DMS79 treated with DMSO at 0.1 percent for 48 hours (cell line): ENCODE results near the gene MSRB2.
A peak's percentile ranks its signal among the peaks of the same experiment; 100 is the strongest.
"Not testable (repeated sequence)": the region's sequence is repeated elsewhere in the genome, so short reads cannot be mapped to it uniquely, and the experiment has no call there.

Source experiments
- DNase-seq: peaks from one replicate; lab custom pipeline; 2025; lab: John Stamatoyannopoulos, UW

The MSRB2 gene

DNA sequence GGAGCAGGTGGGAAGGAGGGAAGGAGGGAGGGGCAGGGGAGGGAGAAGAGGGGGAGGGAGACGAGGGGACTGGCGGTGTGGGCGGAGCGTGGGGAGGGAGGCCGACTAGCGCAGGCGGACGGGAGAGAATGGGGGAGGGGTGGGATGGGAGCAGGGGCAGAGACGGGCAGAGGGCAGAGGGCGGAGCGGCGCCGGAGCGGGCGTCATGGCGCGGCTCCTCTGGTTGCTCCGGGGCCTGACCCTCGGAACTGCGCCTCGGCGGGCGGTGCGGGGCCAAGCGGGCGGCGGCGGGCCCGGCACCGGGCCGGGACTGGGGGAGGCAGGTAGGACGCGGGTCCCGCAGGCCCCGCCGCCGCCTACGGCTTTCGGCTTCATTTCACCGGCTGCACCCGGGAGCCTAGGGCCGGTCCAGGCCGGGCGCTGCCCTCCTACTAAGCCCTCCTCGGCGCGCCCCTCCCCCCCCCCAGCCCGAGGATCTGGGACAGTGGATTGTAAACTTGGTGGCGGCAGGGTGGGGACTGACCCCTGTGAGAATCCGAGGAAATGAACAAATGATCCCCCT, at the start of gene MSRB2:
TSS of gene MSRB2 (plus strand) at position 176 of the 562 bp plus-strand sequence. CDS start at position 206, 30 bp downstream.
- peak; percentile 6 for DNase-seq

GRCh38 chr10:23046027-23046426, 49.4 kb upstream of the MSRB2 start:
- peak; percentile 31 for DNase-seq

GRCh38 chr10:23047201-23048050, 48.0 kb upstream of the MSRB2 start:
- no peak for DNase-seq

GRCh38 chr10:23048191-23048590, 47.2 kb upstream of the MSRB2 start:
- no peak for DNase-seq

GRCh38 chr10:23051278-23051677, 44.1 kb upstream of the MSRB2 start:
- DNase-seq, result no peak

- DNase-seq, result no peak
Observed at GRCh38 chr10:23051855-23052331, 43.5 kb upstream of the MSRB2 start.

- peak; percentile 57 for DNase-seq
Observed at GRCh38 chr10:23053036-23053435, 42.3 kb upstream of the MSRB2 start.

DNA sequence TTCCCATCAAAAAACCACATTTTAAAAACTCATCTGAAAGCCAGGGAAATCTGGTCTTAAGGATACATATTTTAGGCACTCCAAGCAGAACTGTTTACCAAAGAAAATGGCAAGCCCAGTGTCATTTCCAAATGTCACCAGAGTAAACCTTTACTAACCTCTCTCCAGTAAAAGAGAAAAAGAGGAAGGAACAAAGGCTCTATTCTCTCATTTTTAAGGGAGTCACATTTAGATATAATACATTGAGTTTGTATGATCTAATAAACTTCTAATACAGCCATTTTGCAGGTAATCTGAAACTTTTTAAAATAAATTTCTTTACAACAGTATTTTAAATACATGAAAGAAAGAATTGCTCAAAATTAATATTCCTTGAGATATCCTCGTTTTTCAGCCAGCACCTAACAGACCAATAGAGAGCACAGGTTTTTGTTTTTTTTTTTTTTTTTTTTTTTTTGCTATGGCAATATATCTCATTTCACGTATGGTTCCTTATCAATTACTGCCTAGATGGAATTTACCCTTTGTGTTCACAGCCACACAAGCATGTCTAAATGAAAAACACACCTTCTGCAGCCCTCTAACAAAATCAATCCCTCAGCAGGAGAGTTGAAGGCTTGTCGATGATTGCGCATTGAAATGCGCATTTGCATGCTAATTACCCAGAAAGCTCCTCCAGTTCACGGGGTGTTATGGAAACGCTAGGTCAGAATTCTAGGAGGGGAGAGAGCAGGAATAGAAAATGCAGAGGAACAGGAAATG, 39.8 kb upstream of the MSRB2 start:
- no peak for DNase-seq

DNA sequence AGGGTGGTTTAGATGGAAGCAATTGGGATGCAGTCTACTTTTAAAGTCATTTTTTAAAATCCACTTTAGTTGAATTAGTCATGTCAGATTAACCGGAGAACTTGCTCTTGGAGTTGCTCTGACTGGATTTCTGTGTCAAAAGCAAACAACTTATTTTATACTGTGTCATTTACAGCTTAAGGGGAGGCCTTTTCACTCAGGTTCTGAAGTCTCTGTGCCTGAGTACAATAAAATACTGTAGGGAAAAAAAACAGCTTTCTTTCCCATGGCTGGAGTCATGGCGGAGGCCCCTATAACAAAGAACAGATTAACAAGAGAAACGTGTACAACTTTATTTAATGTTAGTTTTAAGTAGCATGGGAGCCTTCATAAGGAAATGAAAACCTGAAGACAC, 39.2 kb upstream of the MSRB2 start:
- no peak for DNase-seq

- no peak for DNase-seq
Observed at GRCh38 chr10:23058366-23058765, 37.0 kb upstream of the MSRB2 start.

DNA sequence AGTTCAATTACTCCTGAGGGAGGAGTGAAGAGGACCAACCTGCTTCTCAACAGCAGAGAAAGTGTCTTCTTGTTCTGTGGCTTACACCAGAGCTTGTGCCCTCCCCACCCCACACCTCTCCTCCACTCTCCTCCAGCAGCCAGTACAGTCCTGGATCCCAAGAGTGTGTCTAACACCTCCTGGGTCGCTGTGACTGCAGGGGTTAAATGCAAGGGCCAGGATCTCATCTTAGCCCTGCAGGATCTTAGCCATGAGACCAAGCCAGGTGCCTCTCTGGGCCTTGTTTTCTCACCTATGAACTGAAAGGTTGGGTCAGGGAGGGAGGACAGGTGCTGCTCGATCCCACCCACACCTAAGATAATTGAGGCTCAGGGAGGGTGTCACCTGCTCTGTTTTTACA, 34.5 kb upstream of the MSRB2 start:
- no peak for DNase-seq

DNA sequence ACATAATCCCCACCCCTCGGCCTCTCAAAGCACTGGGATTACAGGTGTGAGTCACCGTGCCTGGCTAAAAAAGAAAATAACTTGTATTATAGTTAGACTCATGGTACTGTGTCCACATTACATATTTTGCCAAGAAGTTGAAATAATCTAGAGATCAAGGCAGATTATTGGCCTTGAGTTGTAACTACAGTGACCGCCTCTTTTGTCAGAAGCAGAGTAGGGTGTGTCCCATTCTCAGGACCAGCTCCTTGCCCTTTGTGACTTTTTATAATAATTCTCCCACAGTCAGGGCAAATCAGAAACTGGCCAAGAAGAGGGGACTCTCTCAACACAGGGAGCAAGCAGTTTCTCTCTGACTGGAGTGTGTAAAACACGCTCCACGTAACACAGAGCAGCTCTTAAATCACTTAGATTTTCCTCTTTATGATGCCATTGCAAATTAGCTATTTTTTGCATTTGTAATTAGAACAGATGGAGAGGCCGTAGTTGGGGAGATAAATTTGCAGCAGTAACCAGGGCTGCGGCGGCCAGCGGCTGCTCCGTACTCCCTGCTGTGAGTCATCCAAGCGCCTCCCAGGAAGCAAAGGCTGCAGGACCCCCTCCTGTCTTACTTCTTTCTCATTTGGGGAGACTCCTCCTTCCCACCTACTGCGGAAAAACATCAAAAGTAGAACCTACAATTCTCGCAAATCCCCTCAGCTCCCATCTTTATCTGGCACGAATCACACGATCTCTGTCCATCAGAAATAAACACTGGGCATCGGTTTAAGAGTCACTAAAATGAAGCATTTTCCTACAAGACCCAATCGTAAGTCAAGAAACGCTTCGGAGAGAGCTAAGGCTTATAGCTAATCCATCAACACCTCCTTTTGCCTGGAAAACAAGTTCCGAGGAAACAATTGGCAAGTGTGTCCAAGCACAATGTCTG, 32.1 kb upstream of the MSRB2 start:
- DNase-seq, result no peak

DNA sequence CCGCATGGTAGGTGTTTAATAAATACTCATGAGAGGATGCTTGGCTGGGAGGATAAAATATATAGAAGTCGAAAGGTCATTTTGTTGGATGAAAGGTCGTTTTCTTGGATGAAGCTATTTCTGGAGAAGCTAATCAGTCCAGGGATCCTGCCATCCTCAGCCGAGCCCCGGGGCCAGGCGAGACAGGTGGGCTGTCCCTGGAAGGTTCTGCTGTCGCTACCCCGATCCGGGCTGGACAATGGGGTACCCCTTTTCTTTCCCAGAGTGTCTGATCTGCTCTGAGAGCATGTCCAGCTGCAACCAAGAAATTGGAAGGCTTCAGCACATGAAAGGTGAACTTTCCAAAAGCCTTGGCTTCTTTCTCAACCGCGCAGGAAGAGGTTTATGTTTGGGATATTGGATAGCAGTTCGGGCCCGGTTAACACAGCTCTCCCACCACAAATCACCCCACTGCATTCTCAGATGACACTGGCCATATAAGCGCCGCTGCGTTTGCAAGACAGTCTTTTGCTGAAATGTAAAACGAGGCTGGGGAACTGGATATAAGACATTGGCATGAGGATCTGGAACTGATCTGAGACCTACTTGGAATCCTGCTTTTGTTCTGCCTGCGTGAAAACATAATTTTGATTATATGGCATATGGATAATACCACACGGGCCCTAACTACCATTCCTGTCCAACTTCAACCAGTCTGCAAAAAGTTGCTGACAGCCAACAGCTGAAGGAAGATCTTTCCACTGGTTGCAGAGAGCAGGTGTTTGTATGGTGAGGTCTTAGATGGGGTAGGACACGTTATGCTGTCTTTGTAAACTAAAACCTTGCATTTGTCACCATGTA, 31.2 kb upstream of the MSRB2 start:
- no peak for DNase-seq

DNA sequence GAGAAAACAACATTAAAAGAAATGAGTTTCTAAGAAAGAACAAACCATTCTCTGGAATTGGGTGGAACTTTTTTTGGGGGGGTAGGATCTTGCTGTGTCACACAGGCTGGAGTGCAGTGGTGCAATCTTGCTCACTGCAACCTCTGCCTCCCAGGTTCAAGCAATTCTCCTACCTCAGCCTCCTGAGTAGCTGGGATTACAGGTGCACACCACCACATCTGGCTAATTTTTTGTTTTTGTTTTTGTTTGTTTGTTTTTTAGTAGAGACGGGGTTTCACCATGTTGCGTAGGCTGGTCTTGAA, 30.6 kb upstream of the MSRB2 start:
- not testable (repeated sequence) for DNase-seq

- peak; percentile 27 for DNase-seq
Observed at GRCh38 chr10:23065181-23065948, 30.0 kb upstream of the MSRB2 start.

DNA sequence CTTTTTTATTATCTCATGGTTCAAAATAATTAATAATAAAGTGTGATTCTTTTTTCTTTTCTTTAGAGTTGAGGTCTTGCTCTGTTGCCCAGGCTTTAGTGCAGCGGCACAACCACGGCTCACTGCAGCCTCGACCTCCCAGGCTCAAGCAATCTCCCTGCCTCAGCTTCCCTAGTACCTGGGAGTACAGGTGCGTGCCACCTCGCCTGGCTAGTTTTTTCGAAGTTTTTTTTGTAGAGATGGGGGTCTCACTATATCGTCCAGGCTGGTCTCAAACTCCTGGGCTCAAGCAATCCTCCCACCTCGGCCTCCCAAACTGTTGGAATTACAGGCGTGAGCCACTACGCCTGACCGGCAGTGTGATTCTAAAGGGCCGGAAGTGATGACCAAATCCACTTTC, 28.0 kb upstream of the MSRB2 start:
- no peak for DNase-seq

GRCh38 chr10:23067939-23068775, 27.2 kb upstream of the MSRB2 start:
- DNase-seq, result peak; percentile 4

DNA sequence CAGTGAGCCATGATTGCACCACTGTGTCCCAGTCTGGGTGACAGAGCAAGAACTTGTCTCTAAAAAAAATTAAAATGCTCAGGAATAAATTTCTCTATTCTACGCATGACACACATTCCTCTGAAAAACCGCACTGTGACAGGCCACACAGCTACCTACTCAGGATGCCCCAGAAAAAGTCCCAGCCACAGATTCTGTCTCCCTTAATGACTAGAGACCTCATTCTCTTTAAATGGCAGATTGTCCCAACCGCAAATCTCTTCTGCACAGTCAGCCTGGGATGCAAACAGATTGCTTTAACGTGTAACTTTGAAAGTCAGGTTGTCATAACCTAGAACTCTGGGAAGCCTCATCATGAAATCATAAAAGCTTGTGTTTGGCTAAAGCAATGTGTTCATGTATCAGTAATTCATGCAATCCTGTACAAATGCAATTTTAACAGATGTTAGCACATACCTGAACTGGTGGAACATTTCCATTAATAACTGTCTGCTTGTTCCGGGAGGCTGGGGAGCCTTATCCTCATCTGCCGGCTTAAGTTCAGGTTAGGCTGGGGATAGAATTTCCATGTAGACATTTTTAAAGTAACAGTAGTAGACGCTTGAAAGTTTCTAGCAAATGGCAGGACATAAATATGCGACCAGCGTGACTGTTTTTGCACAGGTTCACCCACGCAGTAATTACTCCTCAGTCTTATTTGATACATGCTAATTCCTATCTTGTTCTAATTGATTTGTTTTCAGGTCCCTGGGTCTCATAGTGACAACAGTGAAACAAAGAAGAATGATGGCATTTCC, 26.2 kb upstream of the MSRB2 start:
- no peak for DNase-seq
